GM06990 (cell line): ENCODE measurements around the gene UBE2G1.

Experiments used
- DNase-seq: peaks from one replicate; pipeline ENCODE4 v3.0.0-alpha.2; 2011; ENCODE audit not compliant: insufficient read length; ENCODE audit errors: extremely low read depth
- H3K27me3 ChIP-seq: replicated peaks from 2 replicates; pipeline ENCODE4 v1.6.0; 2011; ENCODE audit warnings: low read length; ENCODE audit not compliant: control insufficient read depth, insufficient read depth
- H3K36me3 ChIP-seq: 2 replicates; pipeline ENCODE4 v1.5.1; 2011; ENCODE audit warnings: low read length; ENCODE audit not compliant: control insufficient read depth, insufficient read depth
- H3K4me3 ChIP-seq: replicated peaks from 2 replicates; pipeline ENCODE4 v1.5.1; 2011; ENCODE audit warnings: low read depth, mild to moderate bottlenecking, control low read depth, low read length
- CTCF ChIP-seq: IDR thresholded peaks from 2 replicates; pipeline ENCODE4 v1.5.1; 2011; ENCODE audit warnings: low read length, control low read depth, mild to moderate bottlenecking, inconsistent platforms; ENCODE audit not compliant: insufficient read depth, poor library complexity, severe bottlenecking

The UBE2G1 gene

GRCh38 chr17:4267402-4267801 is 99.1 kb downstream of the UBE2G1 start:
- H3K4me3 ChIP-seq: no peak overlapping the region
- DNase-seq: no peak
- H3K27me3 ChIP-seq: no peaks in the 10 kb centered on the region
- peaks cover 13% of the 10 kb centered on the region for H3K36me3 ChIP-seq
- no peak for TF ChIP-seq CTCF

- Histone ChIP-seq H3K36me3 (peaks cover 13% of the 10 kb centered on the region), H3K4me3 (no peak overlapping the region), H3K27me3 (no peaks in the 10 kb centered on the region)
- no peak for DNase-seq
- no peak for TF ChIP-seq CTCF
Observed at GRCh38 chr17:4266550-4266949, 99.9 kb downstream of the UBE2G1 start.

- TF ChIP-seq CTCF: peak; percentile 19
- Histone ChIP-seq H3K27me3 (no peaks in the 10 kb centered on the region), H3K4me3 (peak within 1 kb of the TSS; percentile 90), H3K36me3 (peaks cover 7% of the 10 kb centered on the region)
- DNase-seq: peak; percentile 96
Observed at GRCh38 chr17:4263282-4264215, 102.9 kb downstream of the UBE2G1 start, which contains the start of gene ANKFY1. Gene ANKFY1, minus strand, starts transcription at chr17:4263979. Its CDS starts 38 bp downstream, at chr17:4263941.

- peaks cover 7% of the 10 kb centered on the region for H3K36me3 ChIP-seq
- no peaks in the 10 kb centered on the region for H3K27me3 ChIP-seq
- peak overlapping the region; percentile 90 for H3K4me3 ChIP-seq
- no peak for DNase-seq
- no peak for TF ChIP-seq CTCF
Observed at GRCh38 chr17:4262703-4263102, 103.8 kb downstream of the UBE2G1 start.

GRCh38 chr17:4261452-4261851 is 105.0 kb downstream of the UBE2G1 start:
- no peaks in the 10 kb centered on the region for H3K27me3 ChIP-seq
- no peak for DNase-seq
- no peak for TF ChIP-seq CTCF
- H3K4me3 ChIP-seq: no peak overlapping the region
- H3K36me3 ChIP-seq: peaks cover 4% of the 10 kb centered on the region

- H3K27me3 ChIP-seq: no peaks in the 10 kb centered on the region
- no peak overlapping the region for H3K4me3 ChIP-seq
- peaks cover 5% of the 10 kb centered on the region for H3K36me3 ChIP-seq
- DNase-seq: no peak
- no peak for TF ChIP-seq CTCF
Observed at GRCh38 chr17:4258867-4259266, 107.6 kb downstream of the UBE2G1 start.
